ENCODE data around the gene CARD6. TPM values are rescaled to one million over a fixed set of nuclear protein-coding genes. Genes with fewer than 3 reads are reported as not detected.

CARD6 gene
- total and polyA plus RNA-seq, 9 of the 15 experiments (the other 6 are each of a cell fraction or from before 2014, with no cell fraction given), result 3.5 to 8.3 (median 5.9) TPM

DNA sequence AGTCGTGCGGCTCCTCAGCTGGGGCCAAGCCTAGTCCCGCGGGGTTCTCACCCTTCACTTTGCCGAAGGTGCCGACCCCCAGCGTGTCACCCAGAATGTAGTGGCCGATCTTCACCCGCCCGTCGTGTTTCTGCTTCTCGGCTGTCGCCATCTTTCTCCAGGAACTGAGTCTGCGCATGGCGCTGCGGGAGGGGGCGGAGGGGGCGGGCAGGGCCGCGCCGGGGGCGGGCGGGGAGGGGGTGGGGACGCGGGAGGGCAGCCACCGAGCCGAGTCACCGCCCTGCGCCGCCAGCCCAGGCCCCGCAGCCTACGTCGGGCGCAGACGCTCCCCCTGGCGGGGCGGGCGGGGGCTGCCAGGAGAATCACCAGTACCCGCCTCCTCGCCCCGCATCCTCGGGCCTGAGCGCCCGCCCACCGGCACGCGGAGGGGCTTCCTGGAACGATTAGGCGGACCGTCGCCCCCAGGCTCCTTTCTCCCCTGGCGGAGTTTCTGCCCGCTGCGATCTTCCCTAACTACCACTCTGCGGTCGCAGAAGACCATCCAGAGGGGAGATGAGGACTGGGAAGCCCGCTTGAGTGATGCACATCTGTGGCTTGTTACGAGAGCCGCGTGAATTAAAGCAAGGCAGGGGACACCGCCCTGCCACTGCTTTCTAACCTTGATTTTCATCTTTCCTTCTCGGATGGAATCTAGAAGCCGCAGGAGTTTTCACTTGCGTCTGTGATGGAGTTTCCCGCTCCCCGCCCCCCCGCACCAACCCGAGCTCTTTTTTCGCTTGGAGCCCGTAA lies 43.0 kb upstream of the CARD6 start, which contains the start of gene PRKAA1 (continued):
- TF ChIP-seq, protein P1, sequence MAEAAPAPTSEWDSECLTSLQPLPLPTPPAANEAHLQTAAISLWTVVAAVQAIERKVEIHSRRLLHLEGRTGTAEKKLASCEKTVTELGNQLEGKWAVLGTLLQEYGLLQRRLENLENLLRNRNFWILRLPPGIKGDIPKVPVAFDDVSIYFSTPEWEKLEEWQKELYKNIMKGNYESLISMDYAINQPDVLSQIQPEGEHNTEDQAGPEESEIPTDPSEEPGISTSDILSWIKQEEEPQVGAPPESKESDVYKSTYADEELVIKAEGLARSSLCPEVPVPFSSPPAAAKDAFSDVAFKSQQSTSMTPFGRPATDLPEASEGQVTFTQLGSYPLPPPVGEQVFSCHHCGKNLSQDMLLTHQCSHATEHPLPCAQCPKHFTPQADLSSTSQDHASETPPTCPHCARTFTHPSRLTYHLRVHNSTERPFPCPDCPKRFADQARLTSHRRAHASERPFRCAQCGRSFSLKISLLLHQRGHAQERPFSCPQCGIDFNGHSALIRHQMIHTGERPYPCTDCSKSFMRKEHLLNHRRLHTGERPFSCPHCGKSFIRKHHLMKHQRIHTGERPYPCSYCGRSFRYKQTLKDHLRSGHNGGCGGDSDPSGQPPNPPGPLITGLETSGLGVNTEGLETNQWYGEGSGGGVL (CRISPR knock-in tag; IDR thresholded peaks at IDR 0.05), result no peak
- TF ChIP-seq EP400 (IDR thresholded peaks at IDR 0.05), result peak; percentile 76
- no peak for TF ChIP-seq NCOA6 (IDR thresholded peaks at IDR 0.05)
- no peak for TF ChIP-seq RFX5 (IDR thresholded peaks at IDR 0.05; ENCODE audit: low read depth, low read length)
- TF ChIP-seq ARNT (IDR thresholded peaks at IDR 0.05), result no peak; a peak in 1 of 4 replicates
- no peak for TF ChIP-seq HLTF (IDR thresholded peaks at IDR 0.05)
- TF ChIP-seq SMARCB1 (IDR thresholded peaks at IDR 0.05; ENCODE audit: insufficient read length, low read depth), result no peak
- TF ChIP-seq LCOR (CRISPR knock-in tag; IDR thresholded peaks at IDR 0.05), result peak; percentile 45; the same call in 1 of the 2 replicates
- no peak for TF ChIP-seq CBX5 (IDR thresholded peaks at IDR 0.05; ENCODE audit: borderline replicate concordance, low read depth)
- TF ChIP-seq, protein P2, sequence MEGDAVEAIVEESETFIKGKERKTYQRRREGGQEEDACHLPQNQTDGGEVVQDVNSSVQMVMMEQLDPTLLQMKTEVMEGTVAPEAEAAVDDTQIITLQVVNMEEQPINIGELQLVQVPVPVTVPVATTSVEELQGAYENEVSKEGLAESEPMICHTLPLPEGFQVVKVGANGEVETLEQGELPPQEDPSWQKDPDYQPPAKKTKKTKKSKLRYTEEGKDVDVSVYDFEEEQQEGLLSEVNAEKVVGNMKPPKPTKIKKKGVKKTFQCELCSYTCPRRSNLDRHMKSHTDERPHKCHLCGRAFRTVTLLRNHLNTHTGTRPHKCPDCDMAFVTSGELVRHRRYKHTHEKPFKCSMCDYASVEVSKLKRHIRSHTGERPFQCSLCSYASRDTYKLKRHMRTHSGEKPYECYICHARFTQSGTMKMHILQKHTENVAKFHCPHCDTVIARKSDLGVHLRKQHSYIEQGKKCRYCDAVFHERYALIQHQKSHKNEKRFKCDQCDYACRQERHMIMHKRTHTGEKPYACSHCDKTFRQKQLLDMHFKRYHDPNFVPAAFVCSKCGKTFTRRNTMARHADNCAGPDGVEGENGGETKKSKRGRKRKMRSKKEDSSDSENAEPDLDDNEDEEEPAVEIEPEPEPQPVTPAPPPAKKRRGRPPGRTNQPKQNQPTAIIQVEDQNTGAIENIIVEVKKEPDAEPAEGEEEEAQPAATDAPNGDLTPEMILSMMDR (IDR thresholded peaks at IDR 0.05 in 2 of 3, conservative IDR thresholded peaks at IDR 0.05 in 1 of 3; ENCODE audit: insufficient read depth in 2 of 3, low read depth in 1 of 3, low read length in 3 of 3), result peak; percentile 53 to 85 (median 72); a peak in 5 of 6 replicates
- peak; percentile 83 for TF ChIP-seq ELF1 (tag; IDR thresholded peaks at IDR 0.05)
- TF ChIP-seq GABPB2 (CRISPR knock-in tag; conservative IDR thresholded peaks at IDR 0.05), result no peak
- TF ChIP-seq CEBPB (tag; IDR thresholded peaks at IDR 0.05), result no peak
- no peak for TF ChIP-seq PHB2 (IDR thresholded peaks at IDR 0.05; ENCODE audit: low read depth)
- no peak for TF ChIP-seq FOXA1 (IDR thresholded peaks at IDR 0.05; ENCODE audit: borderline replicate concordance)
- TF ChIP-seq GATA2 (CRISPR knock-in tag; IDR thresholded peaks at IDR 0.05), result no peak
- TF ChIP-seq DACH1 (IDR thresholded peaks at IDR 0.05; ENCODE audit: partially characterized antibody), result no peak
- no peak for TF ChIP-seq ZNF274 (IDR thresholded peaks at IDR 0.05; ENCODE audit: borderline replicate concordance, low read depth, low read length)
- TF ChIP-seq SMARCA4 (IDR thresholded peaks at IDR 0.05), result peak; percentile 12; the same call in 1 of the 2 replicates
- no peak for TF ChIP-seq ZNF311 (CRISPR knock-in tag; IDR thresholded peaks at IDR 0.05)
- TF ChIP-seq, protein P3, sequence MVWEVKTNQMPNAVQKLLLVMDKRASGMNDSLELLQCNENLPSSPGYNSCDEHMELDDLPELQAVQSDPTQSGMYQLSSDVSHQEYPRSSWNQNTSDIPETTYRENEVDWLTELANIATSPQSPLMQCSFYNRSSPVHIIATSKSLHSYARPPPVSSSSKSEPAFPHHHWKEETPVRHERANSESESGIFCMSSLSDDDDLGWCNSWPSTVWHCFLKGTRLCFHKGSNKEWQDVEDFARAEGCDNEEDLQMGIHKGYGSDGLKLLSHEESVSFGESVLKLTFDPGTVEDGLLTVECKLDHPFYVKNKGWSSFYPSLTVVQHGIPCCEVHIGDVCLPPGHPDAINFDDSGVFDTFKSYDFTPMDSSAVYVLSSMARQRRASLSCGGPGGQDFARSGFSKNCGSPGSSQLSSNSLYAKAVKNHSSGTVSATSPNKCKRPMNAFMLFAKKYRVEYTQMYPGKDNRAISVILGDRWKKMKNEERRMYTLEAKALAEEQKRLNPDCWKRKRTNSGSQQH (CRISPR knock-in tag; IDR thresholded peaks at IDR 0.05), result peak; percentile 63; the same call in 1 of the 2 replicates
- TF ChIP-seq KDM4B (IDR thresholded peaks at IDR 0.05; ENCODE audit: borderline replicate concordance in 2 of 2, low read depth in 1 of 2), result no peak; a peak in 1 of 4 replicates
- TF ChIP-seq ZNF57 (CRISPR knock-in tag; IDR thresholded peaks at IDR 0.05), result no peak
- no peak for TF ChIP-seq MTF1 (CRISPR knock-in tag; IDR thresholded peaks at IDR 0.05; ENCODE audit: borderline replicate concordance)
